ENCODE results near the gene PEX26. TPM values are rescaled to one million over a fixed set of nuclear protein-coding genes. Genes with fewer than 3 reads are reported as not detected.
A peak's percentile ranks its signal among the peaks of the same experiment; 100 is the strongest.

The PEX26 gene
- total RNA-seq, result 10 to 100 TPM; 43.1 to 45.7 TPM
- polyA plus RNA-seq (2013, experiment 1 of 2), result 27.9 TPM
- polyA plus RNA-seq (2013, experiment 2 of 2), result 24.7 TPM
- long read RNA-seq, experiment 1, partial matches to known transcripts, result 0 of 3 reads
- long read RNA-seq, experiment 1, other reads (novel, unspliced or antisense), result 3 of 3 reads
- long read RNA-seq, experiment 2, partial matches to known transcripts, result 0 of 8 reads
- long read RNA-seq, experiment 2, other reads (novel, unspliced or antisense), result 6 of 8 reads
- long read RNA-seq, experiment 3, full-length matches to known transcripts, result 17 of 25 reads
- long read RNA-seq, experiment 3, partial matches to known transcripts, result 1 of 25 reads
- long read RNA-seq, experiment 3, other reads (novel, unspliced or antisense), result 7 of 25 reads
- long read RNA-seq, experiment 4, result 0 reads

- Histone ChIP-seq H3K9me3 (ENCODE audit: control insufficient read depth, low read length) (no peaks in the 10 kb centered on the region), H3K4me1 (ENCODE audit: control insufficient read depth, insufficient read depth, low read length) (peaks cover 6% of the 10 kb centered on the region), H3K27me3 (ENCODE audit: control insufficient read depth, insufficient read depth, low read length, poor library complexity, severe bottlenecking) (no peaks in the 10 kb centered on the region), H3K4me3 (ENCODE audit: low read length) (peak within 1 kb of the TSS; percentile 100), H3K36me3 (ENCODE audit: control insufficient read depth, insufficient read depth, low read length) (peaks cover 32% of the 10 kb centered on the region), H3K27ac (ENCODE audit: low read depth, low read length) (no peak within 1 kb of the TSS), H3K9ac (ENCODE audit: extremely low read depth, low read length, poor library complexity, severe bottlenecking) (peak within 1 kb of the TSS; percentile 88)
- 0% methylated on average over 14 to 50 of the region's 50 CpGs for WGBS, 2 experiments (ENCODE audit: insufficient coverage in 1 of 2, insufficient read length in 1 of 2)
- no peak for TF ChIP-seq CTCF (conservative IDR thresholded peaks at IDR 0.05)
- no peaks in the 10 kb centered on the region for H3K9me3 Mint-ChIP-seq
- H3K27ac Mint-ChIP-seq, result peak within 1 kb of the TSS; percentile 96
- H3K4me1 Mint-ChIP-seq, result peaks cover 12% of the 10 kb centered on the region
- H3K4me3 Mint-ChIP-seq, result peak within 1 kb of the TSS; percentile 83
- H3K27me3 Mint-ChIP-seq (ENCODE audit: insufficient read depth), result peaks cover 3% of the 10 kb centered on the region
- peak; percentile 97 for DNase-seq
- peaks cover 33% of the 10 kb centered on the region for H3K36me3 Mint-ChIP-seq (ENCODE audit: low read depth)
Observed at GRCh38 chr22:18077639-18078328, at the start of gene PEX26. Gene PEX26 (plus strand): TSS chr22:18077990. CDS start chr22:18078377, 387 bp downstream.

GRCh38 chr22:18028817-18029527 lies 48.8 kb upstream of the PEX26 start:
- Histone ChIP-seq H3K4me3 (ENCODE audit: low read length) (no peak overlapping the region), H3K27me3 (ENCODE audit: control insufficient read depth, insufficient read depth, low read length, poor library complexity, severe bottlenecking) (peaks cover 56% of the 10 kb centered on the region), H3K27ac (ENCODE audit: low read depth, low read length) (no peak overlapping the region), H3K4me1 (ENCODE audit: control insufficient read depth, insufficient read depth, low read length) (no peaks in the 10 kb centered on the region), H3K9me3 (ENCODE audit: control insufficient read depth, low read length) (no peaks in the 10 kb centered on the region), H3K9ac (ENCODE audit: extremely low read depth, low read length, poor library complexity, severe bottlenecking) (no peak overlapping the region), H3K36me3 (ENCODE audit: control insufficient read depth, insufficient read depth, low read length) (no peaks in the 10 kb centered on the region)
- Mint-ChIP-seq H3K4me1 (peaks cover 3% of the 10 kb centered on the region), H3K36me3 (ENCODE audit: low read depth) (no peaks in the 10 kb centered on the region), H3K27me3 (ENCODE audit: insufficient read depth) (peaks cover 34% of the 10 kb centered on the region), H3K9me3 (no peaks in the 10 kb centered on the region), H3K4me3 (no peak overlapping the region), H3K27ac (no peak overlapping the region)
- whole genome bisulfite sequencing, 2 experiments (ENCODE audit: insufficient coverage in 1 of 2, insufficient read length in 1 of 2), result 70 to 96% methylated on average over 2 to 3 of the region's 3 CpGs
- no peak for DNase-seq
- no peak for TF ChIP-seq CTCF (conservative IDR thresholded peaks at IDR 0.05)

GRCh38 chr22:18029686-18030267 lies 48.0 kb upstream of the PEX26 start:
- no peak for TF ChIP-seq CTCF (conservative IDR thresholded peaks at IDR 0.05)
- Histone ChIP-seq H3K4me1 (ENCODE audit: control insufficient read depth, insufficient read depth, low read length) (no peaks in the 10 kb centered on the region), H3K27ac (ENCODE audit: low read depth, low read length) (no peak overlapping the region), H3K27me3 (ENCODE audit: control insufficient read depth, insufficient read depth, low read length, poor library complexity, severe bottlenecking) (peaks cover 48% of the 10 kb centered on the region), H3K9ac (ENCODE audit: extremely low read depth, low read length, poor library complexity, severe bottlenecking) (no peak overlapping the region), H3K9me3 (ENCODE audit: control insufficient read depth, low read length) (no peaks in the 10 kb centered on the region), H3K36me3 (ENCODE audit: control insufficient read depth, insufficient read depth, low read length) (no peaks in the 10 kb centered on the region), H3K4me3 (ENCODE audit: low read length) (no peak overlapping the region)
- no peaks in the 10 kb centered on the region for H3K9me3 Mint-ChIP-seq
- no peak for DNase-seq
- no peaks in the 10 kb centered on the region for H3K4me1 Mint-ChIP-seq
- H3K36me3 Mint-ChIP-seq (ENCODE audit: low read depth), result no peaks in the 10 kb centered on the region
- no peak overlapping the region for H3K4me3 Mint-ChIP-seq
- WGBS, 2 experiments (ENCODE audit: insufficient coverage in 1 of 2, insufficient read length in 1 of 2), result 85% methylated on average over 2 of the region's 2 CpGs; no CpG with 5 or more reads in 1 of the 2 experiments
- peaks cover 30% of the 10 kb centered on the region for H3K27me3 Mint-ChIP-seq (ENCODE audit: insufficient read depth)
- H3K27ac Mint-ChIP-seq, result no peak overlapping the region

Data from endodermal cell (in vitro differentiated cells).